ENCODE results near the gene CMA1.
"Not testable (repeated sequence)": the region's sequence is repeated elsewhere in the genome, so short reads cannot be mapped to it uniquely, and the experiment has no call there.

Gene CMA1

DNA sequence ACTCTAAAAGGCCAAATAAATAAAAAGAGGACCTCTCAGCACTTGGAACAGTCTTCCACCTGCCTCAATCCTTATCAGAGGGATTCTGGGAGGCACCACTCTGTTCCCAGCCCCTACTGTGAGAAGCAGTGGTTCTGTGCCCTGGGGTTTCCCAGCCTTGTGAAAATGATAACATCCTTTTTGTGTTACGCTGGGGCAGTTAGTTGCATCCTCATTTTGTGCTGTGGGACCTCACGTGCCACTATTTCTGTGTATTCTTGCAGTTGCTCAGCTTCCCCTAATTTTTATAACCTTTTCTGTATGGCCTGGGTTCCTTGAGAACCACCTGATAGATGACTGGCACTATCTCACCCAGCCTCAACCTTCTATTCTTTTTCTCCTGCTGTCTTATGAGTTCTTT, 10.8 kb upstream of the CMA1 start:
- H3K4me3 ChIP-seq (replicated peaks; ENCODE audit: low read depth, low read length): no peak overlapping the region
- DNase-seq (ENCODE audit: extremely low read depth, low read depth): no peak
- TF ChIP-seq, protein P1, sequence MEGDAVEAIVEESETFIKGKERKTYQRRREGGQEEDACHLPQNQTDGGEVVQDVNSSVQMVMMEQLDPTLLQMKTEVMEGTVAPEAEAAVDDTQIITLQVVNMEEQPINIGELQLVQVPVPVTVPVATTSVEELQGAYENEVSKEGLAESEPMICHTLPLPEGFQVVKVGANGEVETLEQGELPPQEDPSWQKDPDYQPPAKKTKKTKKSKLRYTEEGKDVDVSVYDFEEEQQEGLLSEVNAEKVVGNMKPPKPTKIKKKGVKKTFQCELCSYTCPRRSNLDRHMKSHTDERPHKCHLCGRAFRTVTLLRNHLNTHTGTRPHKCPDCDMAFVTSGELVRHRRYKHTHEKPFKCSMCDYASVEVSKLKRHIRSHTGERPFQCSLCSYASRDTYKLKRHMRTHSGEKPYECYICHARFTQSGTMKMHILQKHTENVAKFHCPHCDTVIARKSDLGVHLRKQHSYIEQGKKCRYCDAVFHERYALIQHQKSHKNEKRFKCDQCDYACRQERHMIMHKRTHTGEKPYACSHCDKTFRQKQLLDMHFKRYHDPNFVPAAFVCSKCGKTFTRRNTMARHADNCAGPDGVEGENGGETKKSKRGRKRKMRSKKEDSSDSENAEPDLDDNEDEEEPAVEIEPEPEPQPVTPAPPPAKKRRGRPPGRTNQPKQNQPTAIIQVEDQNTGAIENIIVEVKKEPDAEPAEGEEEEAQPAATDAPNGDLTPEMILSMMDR (IDR thresholded peaks at IDR 0.05; ENCODE audit: low read depth, low read length, missing control alignments): no peak

GRCh38 chr14:24514209-24514608, 6.1 kb upstream of the CMA1 start:
- TF ChIP-seq, protein P1 (IDR thresholded peaks at IDR 0.05; ENCODE audit: low read depth, low read length, missing control alignments): no peak
- DNase-seq (ENCODE audit: extremely low read depth, low read depth): no peak

GRCh38 chr14:24513009-24513408, 4.9 kb upstream of the CMA1 start:
- no peak overlapping the region for H3K4me3 ChIP-seq (replicated peaks; ENCODE audit: low read depth, low read length)
- no peak for DNase-seq (ENCODE audit: extremely low read depth, low read depth)
- TF ChIP-seq, protein P1 (IDR thresholded peaks at IDR 0.05; ENCODE audit: low read depth, low read length, missing control alignments): no peak

More at GRCh38 chr14:24514209-24514608, 6.1 kb upstream of the CMA1 start:
- no peak overlapping the region for H3K4me3 ChIP-seq (replicated peaks; ENCODE audit: low read depth, low read length)

- no peak overlapping the region for H3K4me3 ChIP-seq (replicated peaks; ENCODE audit: low read depth, low read length)
- DNase-seq (ENCODE audit: extremely low read depth, low read depth): no peak
- TF ChIP-seq, protein P1 (IDR thresholded peaks at IDR 0.05; ENCODE audit: low read depth, low read length, missing control alignments): no peak
Observed at GRCh38 chr14:24506443-24506842, 1.6 kb downstream of the CMA1 start.

GRCh38 chr14:24504425-24504950, 3.6 kb downstream of the CMA1 start:
- H3K4me3 ChIP-seq (replicated peaks; ENCODE audit: low read depth, low read length): no peak overlapping the region
- TF ChIP-seq, protein P1 (IDR thresholded peaks at IDR 0.05; ENCODE audit: low read depth, low read length, missing control alignments): no peak
- DNase-seq (ENCODE audit: extremely low read depth, low read depth): no peak

DNA sequence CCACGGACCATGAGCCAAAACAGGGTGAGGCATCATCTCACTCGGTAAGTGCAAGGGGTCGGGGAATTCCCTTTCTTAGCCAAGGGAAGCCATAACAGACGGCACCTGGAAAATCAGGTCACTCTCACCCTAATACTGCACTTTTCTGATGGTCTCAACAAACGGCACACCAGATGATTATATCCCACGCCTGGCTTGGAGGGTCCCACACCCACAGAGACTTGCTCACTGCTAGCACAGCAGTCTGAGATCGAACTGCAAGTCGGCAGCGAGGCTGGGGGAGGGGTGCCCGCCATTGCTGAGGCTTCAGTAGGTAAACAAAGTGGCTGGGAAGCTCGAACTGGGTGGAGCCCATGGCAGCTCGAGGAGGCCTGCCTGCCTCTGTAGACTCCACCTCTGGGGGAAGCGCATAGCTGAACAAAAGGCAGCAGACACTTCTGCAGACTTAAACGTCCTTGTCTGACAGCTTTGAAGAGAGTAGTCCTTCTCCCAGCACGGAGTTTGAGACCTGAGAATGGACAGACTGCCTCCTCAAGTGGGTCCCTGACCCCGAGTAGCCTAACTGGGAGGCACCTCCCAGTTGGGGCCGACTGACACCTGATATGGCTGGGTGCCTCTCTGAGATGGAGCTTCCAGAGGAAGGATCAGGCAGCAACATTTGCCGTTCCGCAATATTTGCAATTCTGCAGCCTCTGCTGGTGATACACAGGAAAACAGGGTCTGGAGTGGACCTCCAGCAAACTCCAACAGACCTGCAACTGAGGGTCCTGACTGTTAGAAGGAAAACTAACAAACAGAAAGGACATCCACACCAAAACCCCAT, 16.3 kb downstream of the CMA1 start:
- not testable (repeated sequence) for DNase-seq (ENCODE audit: extremely low read depth, low read depth); H3K4me3 ChIP-seq (replicated peaks; ENCODE audit: low read depth, low read length)

GRCh38 chr14:24483604-24484252, 24.3 kb downstream of the CMA1 start:
- DNase-seq (ENCODE audit: extremely low read depth, low read depth): no peak
- H3K4me3 ChIP-seq (replicated peaks; ENCODE audit: low read depth, low read length): no peak overlapping the region
- TF ChIP-seq, protein P1 (IDR thresholded peaks at IDR 0.05; ENCODE audit: low read depth, low read length, missing control alignments): no peak

DNA sequence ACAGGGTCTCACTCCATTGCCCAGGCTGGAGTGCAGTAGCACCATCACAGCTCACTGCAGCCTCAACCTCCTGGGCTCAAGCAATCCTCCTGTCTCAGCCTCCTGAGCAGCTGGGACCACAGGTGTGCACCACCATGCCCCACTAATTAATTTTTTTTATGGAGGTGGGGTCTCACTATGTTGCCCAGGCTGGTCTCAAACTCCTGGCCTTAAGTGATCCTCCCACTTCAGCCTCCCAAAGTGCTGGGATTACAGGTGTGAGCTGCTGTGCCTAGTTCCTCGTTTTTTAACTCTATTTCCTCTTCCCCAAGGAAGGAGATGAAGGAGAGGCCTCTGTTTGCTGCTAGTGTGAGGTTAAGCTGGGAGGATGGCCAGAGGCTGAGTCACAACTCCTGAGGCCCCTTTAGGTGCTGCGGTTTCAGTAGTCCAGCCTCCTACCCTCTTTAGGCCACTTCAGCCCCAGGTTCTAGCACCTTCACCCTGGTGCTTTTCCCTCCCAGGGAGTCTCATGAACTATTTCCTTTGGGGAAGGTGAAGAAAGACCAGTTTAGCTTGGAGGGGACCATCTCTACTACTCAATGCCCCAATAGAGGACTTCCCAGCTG, 25.3 kb downstream of the CMA1 start:
- H3K4me3 ChIP-seq (replicated peaks; ENCODE audit: low read depth, low read length); DNase-seq (ENCODE audit: extremely low read depth, low read depth): not testable (repeated sequence)
